ENCODE results near the gene ZXDC.

The ZXDC gene

DNA sequence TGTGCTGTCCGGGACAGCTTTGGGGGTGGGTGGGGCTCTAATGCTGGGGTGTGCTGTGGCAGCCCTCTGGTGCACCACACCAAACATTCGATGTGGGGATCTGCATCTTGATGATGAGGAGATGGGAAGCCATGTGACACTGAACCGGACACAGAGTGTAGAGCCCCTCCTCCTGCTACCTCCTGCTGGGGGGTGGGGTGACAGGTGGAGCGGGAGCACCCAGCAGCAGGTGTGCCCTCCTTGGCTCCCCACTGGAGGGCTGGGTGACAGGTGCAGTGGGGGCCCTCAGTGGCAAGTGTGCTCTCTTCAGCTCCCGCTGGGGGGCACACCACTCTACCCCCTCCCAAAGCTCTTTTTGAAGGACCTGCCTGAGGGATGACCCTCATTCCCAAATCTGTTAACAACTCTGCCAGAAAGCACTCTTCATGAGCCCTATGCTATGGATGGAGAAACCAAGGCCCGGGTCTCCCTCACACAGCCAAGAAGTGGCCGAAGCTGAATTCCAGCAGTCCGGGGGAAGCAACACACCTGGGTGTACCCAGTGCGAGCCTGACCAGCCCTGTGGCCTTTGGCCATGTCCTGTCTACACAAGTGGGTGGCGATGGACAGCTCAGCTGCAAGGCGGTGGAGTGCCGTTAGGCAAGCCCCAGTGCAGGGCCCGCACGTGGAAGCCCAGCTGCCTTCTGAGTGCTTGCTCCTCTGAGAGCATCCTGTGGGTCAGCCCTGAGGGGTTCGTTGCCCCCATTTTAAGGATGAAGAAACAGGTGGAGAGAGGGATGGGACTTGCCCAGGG lies 42.5 kb upstream of the ZXDC start:
- H3K27ac ChIP-seq (ENCODE audit: insufficient read depth, low read depth, low read length, poor library complexity, severe bottlenecking): peak overlapping the region; percentile 16
- peaks cover 17% of the 10 kb centered on the region for H3K4me1 ChIP-seq (ENCODE audit: control insufficient read depth, insufficient read depth, low read length)
- H3K4me3 ChIP-seq (ENCODE audit: insufficient read depth, low read depth, low read length): no peak overlapping the region
- H3K27me3 ChIP-seq (ENCODE audit: control insufficient read depth, insufficient read depth, low read length, poor library complexity, severe bottlenecking): peaks cover 10% of the 10 kb centered on the region
- no peaks in the 10 kb centered on the region for H3K9me3 ChIP-seq (ENCODE audit: control insufficient read depth, low read length)
- WGBS, 2 experiments: 93 to 94% methylated on average over 15 of the region's 15 CpGs
- H3K36me3 ChIP-seq (ENCODE audit: control insufficient read depth, insufficient read depth, low read length): no peaks in the 10 kb centered on the region

DNA sequence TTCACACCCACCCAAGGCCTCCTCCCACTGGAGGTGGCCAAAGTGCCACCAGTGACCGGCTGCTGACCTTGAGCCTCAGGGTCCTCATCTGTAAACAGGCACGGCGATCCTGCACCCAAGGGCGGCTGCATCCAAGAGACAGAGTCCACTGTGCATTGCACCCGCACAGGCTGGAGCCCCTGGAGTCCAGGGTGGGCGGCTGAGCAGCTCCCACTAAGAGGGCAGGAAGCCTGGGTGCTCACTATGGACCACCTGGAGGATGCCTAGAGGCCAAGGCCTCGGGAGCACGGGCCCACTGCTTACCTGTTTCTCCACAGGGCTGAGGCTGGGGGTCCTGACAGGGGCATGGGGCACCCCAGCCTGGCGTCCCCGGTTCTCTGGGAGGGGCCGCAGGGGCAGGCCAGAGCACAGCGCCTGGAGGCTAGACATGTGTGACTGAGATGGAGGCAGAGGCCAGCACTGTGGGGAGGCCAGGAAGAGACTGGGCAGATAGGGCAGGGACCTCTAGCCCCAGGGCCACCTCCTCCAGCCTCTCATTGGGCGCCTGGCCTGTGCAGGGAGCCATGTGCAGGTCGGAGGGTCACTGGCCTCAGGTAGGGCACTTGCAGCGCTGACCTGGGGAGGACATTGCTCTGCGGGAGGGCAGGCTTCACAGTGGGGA lies 41.7 kb upstream of the ZXDC start, which contains the start of gene UROC1:
TSS of gene UROC1 (minus strand) at position 483 of the 661 bp plus-strand sequence. CDS start at position 429, 54 bp downstream.
- no peaks in the 10 kb centered on the region for H3K9me3 ChIP-seq (ENCODE audit: control insufficient read depth, low read length)
- peaks cover 2% of the 10 kb centered on the region for H3K27me3 ChIP-seq (ENCODE audit: control insufficient read depth, insufficient read depth, low read length, poor library complexity, severe bottlenecking)
- peaks cover 17% of the 10 kb centered on the region for H3K4me1 ChIP-seq (ENCODE audit: control insufficient read depth, insufficient read depth, low read length)
- peak within 1 kb of the TSS; percentile 16 for H3K27ac ChIP-seq (ENCODE audit: insufficient read depth, low read depth, low read length, poor library complexity, severe bottlenecking)
- 94 to 95% methylated on average over 16 of the region's 16 CpGs for WGBS, 2 experiments
- no peak within 1 kb of the TSS for H3K4me3 ChIP-seq (ENCODE audit: insufficient read depth, low read depth, low read length)
- no peaks in the 10 kb centered on the region for H3K36me3 ChIP-seq (ENCODE audit: control insufficient read depth, insufficient read depth, low read length)

DNA sequence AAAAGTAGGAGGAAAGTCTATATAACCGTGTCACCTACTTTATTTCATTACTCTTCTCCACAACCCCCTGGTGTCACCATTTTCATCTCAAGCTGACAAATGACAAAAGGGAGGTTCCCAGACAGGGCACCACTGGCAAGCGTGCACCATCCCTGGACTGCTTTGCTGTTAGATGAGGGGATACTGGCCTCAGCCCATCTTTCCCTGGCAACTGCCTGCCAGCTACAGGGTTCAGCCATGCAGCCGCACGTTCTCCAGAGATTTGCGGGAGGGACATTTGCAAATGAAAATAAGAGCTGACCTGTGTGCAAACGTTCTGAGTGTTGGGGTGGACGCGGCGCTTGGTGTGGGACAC lies 41.2 kb upstream of the ZXDC start:
- H3K9me3 ChIP-seq (ENCODE audit: control insufficient read depth, low read length): no peaks in the 10 kb centered on the region
- WGBS, 2 experiments: 91 to 95% methylated on average over 9 of the region's 9 CpGs
- H3K4me1 ChIP-seq (ENCODE audit: control insufficient read depth, insufficient read depth, low read length): peaks cover 17% of the 10 kb centered on the region
- no peaks in the 10 kb centered on the region for H3K27me3 ChIP-seq (ENCODE audit: control insufficient read depth, insufficient read depth, low read length, poor library complexity, severe bottlenecking)
- H3K36me3 ChIP-seq (ENCODE audit: control insufficient read depth, insufficient read depth, low read length): no peaks in the 10 kb centered on the region
- no peak overlapping the region for H3K27ac ChIP-seq (ENCODE audit: insufficient read depth, low read depth, low read length, poor library complexity, severe bottlenecking)
- H3K4me3 ChIP-seq (ENCODE audit: insufficient read depth, low read depth, low read length): no peak overlapping the region

DNA sequence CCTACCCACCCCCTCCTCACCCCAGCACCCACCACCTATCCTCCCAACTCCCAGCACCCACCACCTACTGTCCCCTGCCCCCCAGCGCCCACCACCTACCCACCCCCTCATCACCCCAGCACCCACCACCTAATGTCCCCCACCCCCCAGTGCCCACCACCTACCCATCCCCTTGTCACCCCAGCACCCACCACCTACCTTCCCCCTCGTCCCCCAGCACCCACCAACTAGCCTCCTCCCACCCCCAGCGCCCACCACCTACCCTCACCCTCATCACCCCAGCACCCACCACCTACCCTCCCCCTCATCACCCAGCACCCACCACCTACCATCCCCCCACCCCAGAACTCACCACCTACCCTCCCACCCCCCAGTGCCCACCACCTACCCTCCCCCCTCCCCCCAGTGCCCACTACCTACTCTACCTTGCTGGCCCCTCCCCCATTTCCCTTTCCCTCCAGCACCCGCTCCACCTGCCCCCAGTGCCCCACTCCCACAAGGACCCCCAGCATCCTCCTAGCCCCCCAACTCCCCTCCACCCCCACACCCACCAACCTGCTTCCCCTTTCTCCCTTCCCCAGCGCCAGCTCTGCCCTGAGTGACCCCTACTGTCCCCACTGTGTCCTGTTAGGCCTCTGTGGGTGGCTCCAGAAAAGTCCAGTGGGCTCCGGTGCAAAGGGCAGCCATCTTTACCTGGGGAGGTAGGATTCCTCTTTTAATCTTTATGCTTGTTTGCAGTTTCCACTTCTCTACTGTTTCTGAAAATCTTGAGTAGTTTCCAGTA lies 40.7 kb upstream of the ZXDC start:
- Histone ChIP-seq H3K9me3 (ENCODE audit: control insufficient read depth, low read length) (no peaks in the 10 kb centered on the region), H3K4me3 (ENCODE audit: insufficient read depth, low read depth, low read length) (no peak overlapping the region), H3K27ac (ENCODE audit: insufficient read depth, low read depth, low read length, poor library complexity, severe bottlenecking) (no peak overlapping the region), H3K4me1 (ENCODE audit: control insufficient read depth, insufficient read depth, low read length) (peaks cover 19% of the 10 kb centered on the region), H3K27me3 (ENCODE audit: control insufficient read depth, insufficient read depth, low read length, poor library complexity, severe bottlenecking) (no peaks in the 10 kb centered on the region), H3K36me3 (ENCODE audit: control insufficient read depth, insufficient read depth, low read length) (no peaks in the 10 kb centered on the region)
- 90 to 98% methylated on average over 3 to 4 of the region's 6 CpGs for WGBS, 2 experiments

DNA sequence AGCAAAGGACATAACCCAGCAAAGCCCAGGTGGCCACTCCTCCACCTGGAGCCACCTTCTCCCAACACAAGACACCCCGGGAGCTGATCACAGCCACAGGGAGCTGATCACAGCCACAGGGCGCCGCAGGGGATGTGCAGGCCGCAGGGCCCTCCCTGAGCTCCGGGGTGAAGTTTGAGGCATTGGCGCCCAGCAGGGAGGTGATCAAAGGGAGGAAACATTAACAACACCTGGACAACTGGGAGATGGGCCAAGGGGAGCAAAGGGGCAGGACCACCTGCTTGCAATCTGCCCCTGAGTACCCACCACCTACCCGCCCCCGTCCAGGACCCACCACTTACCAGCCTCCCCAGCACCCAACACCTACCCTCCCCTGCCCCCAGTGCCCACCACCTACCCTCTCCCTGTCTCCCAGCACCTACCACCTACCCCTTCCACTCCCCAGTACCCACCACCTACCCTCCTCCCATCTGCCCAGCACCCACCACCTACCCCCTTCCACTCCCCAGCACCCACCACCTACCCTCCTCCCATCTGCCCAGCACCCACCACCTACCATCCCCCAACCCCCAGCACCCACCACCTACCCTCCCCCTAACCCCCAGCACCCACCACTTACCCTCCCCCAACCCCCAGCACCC lies 39.5 kb upstream of the ZXDC start:
- H3K36me3 ChIP-seq (ENCODE audit: control insufficient read depth, insufficient read depth, low read length): no peaks in the 10 kb centered on the region
- no peaks in the 10 kb centered on the region for H3K27me3 ChIP-seq (ENCODE audit: control insufficient read depth, insufficient read depth, low read length, poor library complexity, severe bottlenecking)

DNA sequence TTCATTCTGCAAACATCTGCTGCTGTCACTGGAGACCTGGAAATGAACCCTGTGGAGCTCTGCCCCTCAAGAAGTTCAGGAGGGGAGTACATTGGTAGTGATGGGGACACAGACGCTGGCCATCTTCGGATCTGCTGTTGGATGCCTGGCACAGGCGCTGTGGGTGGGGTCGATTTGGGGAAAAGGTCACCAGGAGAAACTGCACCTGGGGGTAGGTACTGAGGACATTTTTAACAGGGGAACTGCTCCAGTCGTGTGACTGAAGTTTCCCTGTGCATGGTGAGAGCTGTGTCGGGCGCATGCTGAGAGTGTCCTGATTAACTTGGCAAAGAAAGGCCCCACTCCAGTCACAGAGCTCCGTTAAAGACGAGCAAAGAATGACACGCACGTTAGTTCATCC lies 38.5 kb upstream of the ZXDC start:
- Histone ChIP-seq H3K36me3 (ENCODE audit: control insufficient read depth, insufficient read depth, low read length) (no peaks in the 10 kb centered on the region), H3K9me3 (ENCODE audit: control insufficient read depth, low read length) (no peaks in the 10 kb centered on the region), H3K27ac (ENCODE audit: insufficient read depth, low read depth, low read length, poor library complexity, severe bottlenecking) (no peak overlapping the region), H3K27me3 (ENCODE audit: control insufficient read depth, insufficient read depth, low read length, poor library complexity, severe bottlenecking) (no peaks in the 10 kb centered on the region), H3K4me1 (ENCODE audit: control insufficient read depth, insufficient read depth, low read length) (peaks cover 25% of the 10 kb centered on the region), H3K4me3 (ENCODE audit: insufficient read depth, low read depth, low read length) (no peak overlapping the region)
- 81 to 84% methylated on average over 11 of the region's 11 CpGs for WGBS, 2 experiments

More for the DNA sequence above, 39.5 kb upstream of the ZXDC start:
- H3K9me3 ChIP-seq (ENCODE audit: control insufficient read depth, low read length): no peaks in the 10 kb centered on the region
- H3K4me1 ChIP-seq (ENCODE audit: control insufficient read depth, insufficient read depth, low read length): peaks cover 26% of the 10 kb centered on the region
- no peak overlapping the region for H3K4me3 ChIP-seq (ENCODE audit: insufficient read depth, low read depth, low read length)
- no peak overlapping the region for H3K27ac ChIP-seq (ENCODE audit: insufficient read depth, low read depth, low read length, poor library complexity, severe bottlenecking)
- WGBS, 2 experiments: 92 to 93% methylated on average over 8 of the region's 8 CpGs

DNA sequence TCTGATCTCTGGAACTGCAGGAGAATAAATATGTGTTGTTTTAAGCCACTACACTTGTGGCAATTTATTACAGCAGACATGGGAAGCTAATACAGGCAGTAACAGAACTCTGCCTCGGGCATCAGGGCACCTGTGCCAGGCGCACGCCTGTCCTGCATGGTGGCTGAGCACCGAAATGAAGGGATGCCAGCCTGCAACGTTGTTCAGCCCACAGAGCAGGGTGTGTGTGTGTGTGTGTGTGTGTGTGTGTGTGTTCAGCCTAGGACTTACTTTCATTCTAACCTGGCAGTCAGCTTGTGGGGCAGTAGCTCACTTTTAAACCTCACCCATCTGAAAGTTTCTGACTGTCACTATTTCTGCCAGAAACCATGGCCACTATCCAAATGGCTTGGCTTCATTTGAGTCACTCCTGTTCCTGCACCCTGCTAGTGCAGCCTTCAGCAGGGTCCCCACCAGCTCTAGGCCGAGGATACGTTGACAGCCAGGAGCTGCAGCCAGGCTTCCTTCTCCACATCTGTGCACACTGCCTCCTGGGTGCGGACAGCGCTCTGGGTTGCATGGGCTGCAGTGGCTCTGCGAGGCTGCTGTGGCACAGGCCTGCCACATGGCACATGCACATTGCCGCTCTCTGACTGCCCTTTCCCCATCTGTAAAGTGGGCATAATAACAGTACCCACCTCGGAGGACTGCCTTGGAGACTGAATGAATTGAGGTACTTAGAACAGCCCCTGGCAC lies 37.4 kb upstream of the ZXDC start:
- Histone ChIP-seq H3K36me3 (ENCODE audit: control insufficient read depth, insufficient read depth, low read length) (no peaks in the 10 kb centered on the region), H3K4me1 (ENCODE audit: control insufficient read depth, insufficient read depth, low read length) (peaks cover 15% of the 10 kb centered on the region), H3K4me3 (ENCODE audit: insufficient read depth, low read depth, low read length) (no peak overlapping the region), H3K27ac (ENCODE audit: insufficient read depth, low read depth, low read length, poor library complexity, severe bottlenecking) (no peak overlapping the region), H3K9me3 (ENCODE audit: control insufficient read depth, low read length) (no peaks in the 10 kb centered on the region), H3K27me3 (ENCODE audit: control insufficient read depth, insufficient read depth, low read length, poor library complexity, severe bottlenecking) (no peaks in the 10 kb centered on the region)
- 91% methylated on average over 12 of the region's 12 CpGs for WGBS, 2 experiments

DNA sequence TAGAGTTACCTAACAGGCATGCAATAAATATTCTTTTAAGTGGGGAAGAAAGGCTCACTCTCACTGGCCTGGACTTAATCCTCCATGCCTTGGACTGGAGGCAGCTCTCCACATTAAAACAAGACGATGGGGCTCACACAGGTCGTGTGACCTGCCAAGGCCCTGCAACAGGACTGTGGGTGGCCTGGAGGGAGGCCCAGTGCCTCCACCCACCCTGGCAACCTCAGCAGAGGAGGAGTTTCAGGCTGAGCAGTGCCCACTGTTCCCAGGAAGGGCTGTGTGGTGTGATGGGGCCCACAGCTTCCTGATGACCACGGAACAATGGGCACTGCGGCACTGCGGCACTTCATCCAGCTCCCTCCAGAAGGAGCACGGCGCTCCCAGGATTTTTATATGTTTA lies 36.3 kb upstream of the ZXDC start:
- 82 to 85% methylated on average over 7 of the region's 7 CpGs for WGBS, 2 experiments

DNA sequence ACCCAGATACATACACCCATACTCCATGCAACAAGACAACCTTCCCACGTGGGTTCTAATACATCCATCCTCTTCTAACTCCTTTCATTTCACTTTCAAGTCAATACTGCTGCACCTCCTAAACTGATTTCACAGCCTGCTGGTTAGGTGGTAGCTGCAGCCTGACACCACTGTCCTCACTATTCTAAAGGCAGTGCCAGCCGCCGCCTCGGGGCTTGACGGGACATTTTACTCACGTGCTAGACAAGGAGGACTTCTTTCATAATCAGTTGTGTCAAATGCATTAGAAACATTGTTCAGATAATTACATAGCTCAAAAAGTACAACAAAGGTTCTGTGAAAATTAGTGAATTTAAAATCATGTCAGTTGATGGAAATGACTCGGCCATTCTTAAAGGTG lies 35.6 kb upstream of the ZXDC start:
- H3K27ac ChIP-seq (ENCODE audit: insufficient read depth, low read depth, low read length, poor library complexity, severe bottlenecking): no peak overlapping the region
- 82 to 86% methylated on average over 6 to 7 of the region's 7 CpGs for WGBS, 2 experiments
- no peak overlapping the region for H3K4me3 ChIP-seq (ENCODE audit: insufficient read depth, low read depth, low read length)
- peaks cover 13% of the 10 kb centered on the region for H3K4me1 ChIP-seq (ENCODE audit: control insufficient read depth, insufficient read depth, low read length)
- H3K9me3 ChIP-seq (ENCODE audit: control insufficient read depth, low read length): no peaks in the 10 kb centered on the region
- no peaks in the 10 kb centered on the region for H3K27me3 ChIP-seq (ENCODE audit: control insufficient read depth, insufficient read depth, low read length, poor library complexity, severe bottlenecking)
- no peaks in the 10 kb centered on the region for H3K36me3 ChIP-seq (ENCODE audit: control insufficient read depth, insufficient read depth, low read length)

More for the DNA sequence above, 36.3 kb upstream of the ZXDC start:
- no peaks in the 10 kb centered on the region for H3K27me3 ChIP-seq (ENCODE audit: control insufficient read depth, insufficient read depth, low read length, poor library complexity, severe bottlenecking)
- no peaks in the 10 kb centered on the region for H3K36me3 ChIP-seq (ENCODE audit: control insufficient read depth, insufficient read depth, low read length)
- H3K9me3 ChIP-seq (ENCODE audit: control insufficient read depth, low read length): no peaks in the 10 kb centered on the region
- peaks cover 13% of the 10 kb centered on the region for H3K4me1 ChIP-seq (ENCODE audit: control insufficient read depth, insufficient read depth, low read length)
- H3K4me3 ChIP-seq (ENCODE audit: insufficient read depth, low read depth, low read length): no peak overlapping the region
- H3K27ac ChIP-seq (ENCODE audit: insufficient read depth, low read depth, low read length, poor library complexity, severe bottlenecking): no peak overlapping the region

All from ectodermal cell (in vitro differentiated cells).